ENCODE results near the gene PEX14. TPM values are rescaled to one million over a fixed set of nuclear protein-coding genes. Genes with fewer than 3 reads are reported as not detected.
A peak's percentile ranks its signal among the peaks of the same experiment; 100 is the strongest.

The PEX14 gene
- total and polyA plus RNA-seq, 9 of the 15 experiments (the other 6 are each of a cell fraction or from before 2014, with no cell fraction given) = 2.6 to 45.7 (median 22.7) TPM

DNA sequence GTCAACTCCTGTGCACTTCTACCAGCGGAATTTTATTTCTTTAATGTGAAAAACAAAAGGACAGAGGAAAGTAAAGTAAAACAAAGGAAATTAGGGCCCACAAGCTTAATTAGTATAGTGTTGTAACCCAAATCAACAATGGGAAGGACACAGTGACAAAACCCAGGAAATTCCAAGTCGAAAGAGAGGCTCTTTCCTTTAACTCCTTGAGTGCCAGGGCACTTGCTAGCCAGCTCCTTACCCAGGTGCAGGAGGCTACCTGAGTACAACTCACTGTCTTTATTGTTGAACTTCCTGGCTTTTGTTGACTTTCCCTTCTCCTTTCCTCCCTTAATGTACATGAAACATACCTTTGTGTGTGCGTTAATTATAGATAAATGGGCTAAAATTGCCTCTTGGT lies 55.0 kb downstream of the PEX14 start:
- Histone ChIP-seq H3K27me3 (ENCODE audit: control insufficient read depth in 2 of 2, insufficient read depth in 2 of 2, low read length in 2 of 2) (no peaks in the 10 kb centered on the region), H3K4me2 (ENCODE audit: insufficient read depth, low read length) (no peak overlapping the region), H4K20me1 (replicated peaks; ENCODE audit: control insufficient read depth, insufficient read depth, low read length) (peaks cover 13% of the 10 kb centered on the region), H3K27ac (ENCODE audit: extremely low read depth, low read depth, low read length) (no peak overlapping the region), H3K36me3 (ENCODE audit: control insufficient read depth, insufficient read depth, low read length) (peaks cover 10% of the 10 kb centered on the region; the same call in 2 of the 3 replicates), H3K4me1 (replicated peaks in 1 of 2; ENCODE audit: control insufficient read depth in 2 of 2, insufficient read depth in 2 of 2, low read length in 2 of 2) (peaks cover 0 to 4% of the 10 kb centered on the region in 2 experiments; a peak in 3 of 5 replicates), H3K4me3 (no peak overlapping the region), H3K9me3 (replicated peaks; ENCODE audit: control insufficient read depth, insufficient read depth, low read depth, low read length) (no peaks in the 10 kb centered on the region), H2AFZ (ENCODE audit: low read depth, low read length) (no peak overlapping the region), H3K79me2 (ENCODE audit: control insufficient read depth, insufficient read depth, low read length) (peaks cover 49% of the 10 kb centered on the region), H3K9ac (ENCODE audit: insufficient read depth in 1 of 2, low read depth in 2 of 2, low read length in 2 of 2) (no peak overlapping the region), H3K9me1 (ENCODE audit: control insufficient read depth, insufficient read depth, low read length) (no peaks in the 10 kb centered on the region)
- ATAC-seq = no peak
- intact Hi-C loops (cut with micrococcal nuclease) = no loop called here
- in situ Hi-C loops (cut with MboI) = no loop called here
- no peak for FAIRE-seq
- POLR2A ChIA-PET = interaction anchor here (0.6 kb wide), 1 partner anchor 173 kb away, joined by 4 read pairs; no protein-coding TSS in a partner anchor
- no peak for DNase-seq (ENCODE audit: extremely low read depth in 1 of 4, low spot score in 3 of 4)
- CTCF ChIA-PET (ENCODE audit: low intra/inter-chr PET ratio) = no interaction called here
- WGBS (ENCODE audit: insufficient coverage, low coverage, missing lambda C conversion rate) = 65% methylated on average over 3 of the region's 3 CpGs
- TSS peak; percentile 26 for BruUV-seq (replicated peaks)
- TF ChIP-seq, protein P1, sequence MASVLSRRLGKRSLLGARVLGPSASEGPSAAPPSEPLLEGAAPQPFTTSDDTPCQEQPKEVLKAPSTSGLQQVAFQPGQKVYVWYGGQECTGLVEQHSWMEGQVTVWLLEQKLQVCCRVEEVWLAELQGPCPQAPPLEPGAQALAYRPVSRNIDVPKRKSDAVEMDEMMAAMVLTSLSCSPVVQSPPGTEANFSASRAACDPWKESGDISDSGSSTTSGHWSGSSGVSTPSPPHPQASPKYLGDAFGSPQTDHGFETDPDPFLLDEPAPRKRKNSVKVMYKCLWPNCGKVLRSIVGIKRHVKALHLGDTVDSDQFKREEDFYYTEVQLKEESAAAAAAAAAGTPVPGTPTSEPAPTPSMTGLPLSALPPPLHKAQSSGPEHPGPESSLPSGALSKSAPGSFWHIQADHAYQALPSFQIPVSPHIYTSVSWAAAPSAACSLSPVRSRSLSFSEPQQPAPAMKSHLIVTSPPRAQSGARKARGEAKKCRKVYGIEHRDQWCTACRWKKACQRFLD (CRISPR knock-in tag; IDR thresholded peaks at IDR 0.05) = no peak
- TF ChIP-seq CREB3 (tag; conservative IDR thresholded peaks at IDR 0.05; ENCODE audit: low read depth) (no peak), SMAD2 (IDR thresholded peaks at IDR 0.05; ENCODE audit: low read depth, low read length) (no peak), LCOR (CRISPR knock-in tag; IDR thresholded peaks at IDR 0.05) (no peak)
